ENCODE measurements around the gene CFAP90.

The CFAP90 gene

GRCh38 chr5:7823594-7823993 lies 27.3 kb downstream of the CFAP90 start:
- no peak for DNase-seq (ENCODE audit: low spot score)

- no peak for DNase-seq (ENCODE audit: low spot score)
Measured at GRCh38 chr5:7822449-7822848, 28.5 kb downstream of the CFAP90 start.

GRCh38 chr5:7816535-7816901 lies 34.4 kb downstream of the CFAP90 start:
- no peak for DNase-seq (ENCODE audit: low spot score)

- peak; percentile 26 for DNase-seq (ENCODE audit: low spot score)
Measured at GRCh38 chr5:7815892-7816534, 34.9 kb downstream of the CFAP90 start.

GRCh38 chr5:7814816-7815215 lies 36.1 kb downstream of the CFAP90 start:
- DNase-seq (ENCODE audit: low spot score) = no peak

GRCh38 chr5:7813576-7813975 lies 37.4 kb downstream of the CFAP90 start:
- DNase-seq (ENCODE audit: low spot score) = no peak

GRCh38 chr5:7813007-7813406 lies 37.9 kb downstream of the CFAP90 start:
- no peak for DNase-seq (ENCODE audit: low spot score)

GRCh38 chr5:7811715-7812114 lies 39.2 kb downstream of the CFAP90 start:
- DNase-seq (ENCODE audit: low spot score) = no peak

GRCh38 chr5:7808998-7809397 lies 41.9 kb downstream of the CFAP90 start:
- no peak for DNase-seq (ENCODE audit: low spot score)

- DNase-seq (ENCODE audit: low spot score) = no peak
Measured at GRCh38 chr5:7805379-7805778, 45.6 kb downstream of the CFAP90 start.

GRCh38 chr5:7803937-7804336 lies 47.0 kb downstream of the CFAP90 start:
- no peak for DNase-seq (ENCODE audit: low spot score)

GRCh38 chr5:7802855-7803254 lies 48.1 kb downstream of the CFAP90 start:
- no peak for DNase-seq (ENCODE audit: low spot score)

- no peak for DNase-seq (ENCODE audit: low spot score)
Measured at GRCh38 chr5:7801891-7802614, 48.9 kb downstream of the CFAP90 start.

- no peak for DNase-seq (ENCODE audit: low spot score)
Measured at GRCh38 chr5:7795306-7795705, 55.6 kb downstream of the CFAP90 start.

GRCh38 chr5:7794823-7795222 lies 56.1 kb downstream of the CFAP90 start:
- no peak for DNase-seq (ENCODE audit: low spot score)

- no peak for DNase-seq (ENCODE audit: low spot score)
Measured at GRCh38 chr5:7794311-7794710, 56.6 kb downstream of the CFAP90 start.

GRCh38 chr5:7793895-7794294 lies 57.0 kb downstream of the CFAP90 start:
- no peak for DNase-seq (ENCODE audit: low spot score)

- DNase-seq (ENCODE audit: low spot score) = no peak
Measured at GRCh38 chr5:7789567-7789966, 61.4 kb downstream of the CFAP90 start.

GRCh38 chr5:7787770-7788169 lies 63.2 kb downstream of the CFAP90 start:
- DNase-seq (ENCODE audit: low spot score) = no peak

GRCh38 chr5:7784683-7785380 lies 66.1 kb downstream of the CFAP90 start:
- no peak for DNase-seq (ENCODE audit: low spot score)

- DNase-seq (ENCODE audit: low spot score) = no peak
Measured at GRCh38 chr5:7781899-7782298, 69.0 kb downstream of the CFAP90 start.

All from hematopoietic multipotent progenitor cell treated with erythropoietin and hydrocortisone succinate and interleukin-3 and kit ligand, for 15 days (in vitro differentiated cells).